Renal cortical epithelial cell (primary cell): ENCODE measurements around the gene METTL27. TPM values are rescaled to one million over a fixed set of nuclear protein-coding genes. Genes with fewer than 3 reads are reported as not detected.
A peak's percentile ranks its signal among the peaks of the same experiment; 100 is the strongest.
"Not testable (repeated sequence)": the region's sequence is repeated elsewhere in the genome, so short reads cannot be mapped to it uniquely, and the experiment has no call there.

Experiments
- DNase-seq: peaks from one replicate; pipeline ENCODE4 v3.0.0-alpha.2; 2011; ENCODE audit warnings: low read depth
- total RNA-seq: library from RNA; depleted of rRNA; stranded (reverse); fragments of >200 nt; gene quantifications from 2 replicates; pipeline ENCODE4 v1.2.3, GENCODE V29; 2014

METTL27 gene
- total RNA-seq: 1.4 and 12.0 TPM in 2 replicates

GRCh38 chr7:73842067-73842976 is at the start of gene METTL27:
TSS of gene METTL27 (minus strand) at chr7:73842516. CDS start at chr7:73842140, 376 bp downstream.
- DNase-seq: peak; percentile 80

DNA sequence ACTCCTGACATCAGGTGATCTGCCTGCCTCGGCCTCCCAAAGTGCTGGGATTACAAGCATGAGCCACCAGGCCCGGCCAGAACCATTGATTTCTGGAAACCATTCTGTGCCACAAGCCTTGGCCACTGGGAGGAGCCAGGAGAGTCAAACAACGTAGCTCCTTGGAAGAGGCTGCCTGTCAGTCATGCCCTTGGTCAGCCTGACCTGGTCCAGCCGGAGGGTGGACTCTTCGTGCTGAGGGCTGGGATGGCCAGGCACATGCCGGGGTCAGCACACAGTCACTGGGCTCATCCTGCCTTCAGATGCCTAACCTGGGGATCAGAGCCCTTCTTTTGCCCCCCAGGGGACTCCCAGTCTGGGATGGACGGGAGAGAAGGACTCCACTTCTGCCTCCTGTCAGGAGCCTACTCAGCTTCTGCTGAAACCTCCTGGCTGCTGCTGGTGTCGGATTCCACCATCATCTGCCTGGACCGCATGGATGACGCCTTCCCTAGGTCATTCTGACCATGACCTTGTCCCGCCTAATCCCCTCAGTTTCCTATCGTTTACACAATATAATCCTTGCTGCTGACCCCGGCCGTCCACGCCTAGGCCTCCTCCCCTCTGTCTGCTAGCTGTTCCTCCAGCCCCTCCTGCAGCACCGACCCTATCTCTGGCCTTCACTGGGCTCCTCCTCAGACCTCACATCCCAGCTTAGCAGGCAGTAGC is 49.0 kb upstream of the METTL27 start:
- no peak for DNase-seq

DNA sequence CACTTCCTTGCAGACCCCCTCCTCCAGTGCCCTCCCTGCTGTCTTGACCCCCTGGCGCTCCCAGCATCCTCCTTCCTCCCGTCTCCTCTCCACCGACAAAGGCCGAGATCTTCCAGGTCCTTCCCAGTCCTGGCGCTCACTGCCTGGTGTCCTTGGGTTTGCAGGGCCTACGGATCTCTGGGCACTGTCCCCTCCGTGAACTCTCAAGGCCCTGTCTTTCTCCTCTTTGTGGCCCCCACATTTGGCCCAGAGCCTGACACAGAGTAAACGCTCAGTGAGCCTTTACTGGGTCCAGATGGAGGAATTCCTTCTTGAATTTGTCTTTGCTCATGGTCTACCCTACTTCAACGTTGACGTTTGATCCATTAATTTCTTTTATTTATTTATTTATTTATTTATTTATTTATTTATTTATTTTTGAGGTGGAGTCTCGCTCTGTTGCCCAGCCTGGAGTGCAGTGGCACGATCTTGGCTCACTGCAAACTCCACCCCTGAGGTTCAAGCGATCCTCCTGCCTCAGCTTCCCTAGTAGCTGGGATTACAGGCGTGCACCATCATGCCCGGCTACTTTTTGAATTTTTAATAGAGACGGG is 48.3 kb upstream of the METTL27 start:
- no peak for DNase-seq

- no peak for DNase-seq
Measured at GRCh38 chr7:73888959-73889358, 46.6 kb upstream of the METTL27 start.

GRCh38 chr7:73887762-73888161 is 45.4 kb upstream of the METTL27 start:
- DNase-seq: no peak

- DNase-seq: no peak
Measured at GRCh38 chr7:73885975-73886798, 43.9 kb upstream of the METTL27 start.

DNA sequence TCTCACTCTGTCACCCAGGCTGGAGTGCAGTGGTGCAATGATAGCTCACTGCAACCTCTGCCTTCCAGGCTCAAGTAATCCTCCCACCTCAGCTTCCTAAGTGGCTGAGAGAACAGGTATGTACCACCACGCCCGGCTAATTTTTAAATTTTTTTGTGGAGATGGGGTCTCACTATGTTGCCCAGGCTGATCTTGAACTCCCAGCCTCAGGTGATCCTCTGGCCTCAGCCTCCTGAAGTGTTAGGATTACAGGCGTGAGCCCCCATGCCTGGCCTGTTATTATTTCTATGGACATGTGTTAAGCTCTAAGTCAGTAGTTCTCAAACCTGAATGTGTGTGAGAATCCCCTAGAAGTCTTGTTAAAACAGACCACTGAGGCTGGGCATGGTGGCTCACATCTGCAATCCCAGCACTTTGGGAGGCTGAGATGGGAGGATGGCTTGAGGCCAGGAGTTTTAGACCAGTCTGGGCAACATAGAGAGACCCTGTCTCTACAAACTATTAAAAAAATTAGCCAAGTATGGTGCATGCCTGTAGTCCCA is 43.2 kb upstream of the METTL27 start:
- DNase-seq: no peak

DNA sequence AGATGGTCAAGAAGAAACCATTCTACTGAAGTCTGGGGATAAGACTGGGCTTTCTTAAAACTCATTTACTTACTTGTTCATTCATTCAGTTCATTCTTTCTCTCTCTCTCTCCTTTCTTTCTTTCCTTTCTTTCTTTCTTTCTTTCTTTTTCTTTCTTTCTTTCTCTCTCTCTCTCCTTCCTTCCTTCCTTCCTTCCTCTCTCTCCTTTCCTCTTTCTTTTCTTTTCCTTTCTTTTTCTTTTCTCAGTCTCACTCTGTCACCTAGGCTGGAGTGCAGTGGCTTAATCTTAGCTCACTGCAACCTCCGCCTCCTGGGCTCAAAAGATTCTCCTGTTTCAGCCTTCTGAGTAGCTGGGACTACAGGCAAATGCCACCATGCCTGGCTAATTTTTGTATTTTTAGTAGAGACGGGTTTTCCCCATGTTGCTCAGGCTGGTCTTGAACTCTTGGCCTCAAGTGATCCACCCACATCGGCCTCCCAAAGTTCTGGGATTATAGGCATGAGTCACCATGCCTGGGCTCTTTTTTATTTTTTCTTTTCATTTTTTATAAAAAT is 42.6 kb upstream of the METTL27 start:
- DNase-seq: not testable (repeated sequence)

DNA sequence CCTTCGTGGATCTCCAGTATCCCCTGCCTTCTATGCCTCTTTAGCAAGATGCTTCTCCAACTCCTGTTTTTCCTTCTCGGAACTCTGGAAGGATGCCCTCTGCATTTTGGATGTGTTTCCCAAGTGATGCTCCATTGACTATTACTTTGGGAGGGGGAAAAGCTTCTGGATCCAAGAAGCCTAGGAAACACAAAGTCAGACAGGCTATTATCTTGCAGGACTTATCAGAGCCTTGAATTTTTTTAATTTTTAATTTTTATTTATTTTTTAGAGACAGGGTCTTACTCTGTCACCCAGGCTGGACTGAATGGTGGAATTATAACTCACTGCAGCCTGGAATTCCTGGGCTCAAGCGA is 39.7 kb upstream of the METTL27 start:
- no peak for DNase-seq

- DNase-seq: no peak
Measured at GRCh38 chr7:73881352-73882046, 39.2 kb upstream of the METTL27 start.

- no peak for DNase-seq
Measured at GRCh38 chr7:73880755-73881328, 38.5 kb upstream of the METTL27 start.

DNA sequence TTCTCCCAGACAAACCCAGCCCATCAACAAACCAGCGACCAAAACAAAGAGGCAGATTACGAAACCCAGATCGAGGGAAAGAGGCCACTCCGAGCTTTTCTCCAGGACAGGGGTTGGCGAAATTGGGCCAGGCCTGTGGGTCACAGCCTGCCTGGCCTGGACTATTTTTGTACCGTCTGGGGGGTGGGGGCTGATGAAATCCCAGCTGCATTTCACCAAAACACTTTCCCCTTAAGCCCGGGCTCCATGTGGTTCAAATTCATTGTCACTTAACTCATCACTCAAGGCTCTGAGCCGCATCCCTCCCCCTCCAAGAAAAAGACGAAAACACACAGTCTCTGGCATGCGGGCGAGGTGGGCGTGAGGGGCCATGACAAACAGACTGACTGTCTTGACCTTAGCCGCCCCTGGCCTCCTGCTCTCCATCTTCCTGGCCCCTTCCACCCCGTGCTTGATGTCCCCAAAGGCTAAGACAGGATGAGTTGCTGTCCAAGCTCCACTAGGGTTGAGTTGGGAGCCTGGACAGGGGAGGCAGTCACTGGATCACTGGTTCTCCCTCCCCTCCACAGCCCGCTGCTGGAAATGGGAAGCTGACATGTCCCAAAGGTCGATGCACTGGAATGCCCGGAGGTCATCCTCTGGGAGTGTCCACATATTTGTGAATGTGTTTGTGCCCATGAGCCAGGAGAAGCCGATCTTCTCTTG is 37.8 kb upstream of the METTL27 start:
- no peak for DNase-seq

DNA sequence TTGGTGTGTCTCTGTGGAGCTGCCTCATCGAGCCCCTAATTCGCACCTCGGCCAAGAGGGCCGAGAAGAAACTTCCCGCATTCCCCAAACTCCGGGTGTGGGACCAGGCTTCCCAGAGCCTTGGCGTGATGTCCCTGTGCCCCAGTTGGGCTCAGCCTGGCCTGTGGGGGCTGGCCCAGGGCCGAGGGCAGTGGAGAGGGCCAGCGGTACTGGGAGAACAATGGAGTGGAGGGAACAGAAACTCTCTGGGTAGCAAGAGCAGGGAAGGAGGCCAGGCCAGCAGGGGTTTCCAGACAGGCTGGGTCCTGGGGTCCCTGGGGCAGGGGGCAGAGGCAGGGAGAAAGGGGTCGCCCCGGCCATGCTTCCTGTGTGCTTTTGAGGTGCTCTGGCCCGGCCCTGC is 34.7 kb upstream of the METTL27 start:
- DNase-seq: no peak

DNA sequence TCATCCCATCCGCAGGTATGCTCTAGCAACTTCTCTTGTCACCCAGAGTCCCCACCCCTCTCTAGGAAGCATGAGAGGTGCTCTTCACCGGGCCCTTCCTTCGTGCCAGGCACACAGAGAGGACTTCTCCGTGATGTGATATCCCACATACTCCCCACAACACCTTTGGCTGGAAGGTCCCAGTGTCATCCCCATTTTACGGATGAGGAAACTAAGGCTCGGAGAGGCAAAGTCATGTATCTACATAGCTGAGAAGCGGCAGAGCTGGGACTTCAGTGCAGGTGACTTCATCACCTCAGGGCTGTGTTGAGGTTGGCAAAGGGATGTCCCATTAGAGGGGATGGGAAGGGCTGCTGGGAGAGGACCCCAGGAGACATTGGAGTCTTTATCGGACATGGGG is 34.0 kb upstream of the METTL27 start:
- no peak for DNase-seq

DNA sequence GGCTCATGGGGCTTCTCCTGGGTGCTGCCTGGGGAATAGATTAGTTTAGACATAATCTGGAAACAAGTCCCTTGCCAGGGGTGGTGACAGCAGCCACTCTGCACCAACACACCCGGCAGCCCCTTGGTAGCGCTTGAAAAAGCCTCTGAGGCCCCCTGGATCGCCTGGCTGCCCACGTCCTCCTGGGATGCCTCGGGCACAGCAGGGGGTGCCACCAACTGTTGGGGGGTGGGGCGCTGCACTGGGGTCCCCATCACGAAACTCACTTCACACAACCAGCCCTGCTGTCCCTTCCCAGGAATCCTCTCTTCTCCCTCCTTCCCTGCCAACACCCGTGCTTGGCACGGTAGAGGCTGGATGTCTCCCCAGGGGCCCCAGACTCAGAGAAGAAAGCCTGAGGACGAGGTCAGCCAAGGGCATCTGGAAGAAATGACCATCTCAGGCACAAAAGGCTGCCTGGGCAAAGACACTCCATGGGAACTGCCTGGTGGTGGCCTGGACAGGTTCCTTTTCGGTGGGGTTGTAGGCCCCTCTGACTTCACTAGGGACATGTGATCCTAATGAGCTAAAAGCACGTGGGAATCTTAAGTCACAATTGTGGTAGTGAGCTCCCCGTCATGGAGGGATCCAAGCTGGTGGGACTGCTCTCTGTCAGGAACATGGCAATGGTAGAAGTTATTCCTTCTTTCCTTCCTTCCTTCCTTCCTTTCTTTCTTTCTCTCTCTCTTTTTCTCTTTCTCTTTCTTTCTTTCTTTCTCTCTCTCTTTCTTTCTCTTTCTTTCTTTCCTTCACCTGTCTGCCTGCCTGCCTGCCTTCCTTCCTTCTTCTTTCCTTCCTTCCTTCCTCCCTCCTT is 30.0 kb upstream of the METTL27 start:
- DNase-seq: no peak

- DNase-seq: no peak
Measured at GRCh38 chr7:73871163-73872011, 29.1 kb upstream of the METTL27 start.

GRCh38 chr7:73870041-73870492 is 27.8 kb upstream of the METTL27 start:
- DNase-seq: no peak
